Left ventricle myocardium inferior (tissue), 1 donor: Measurements from ENCODE around the gene SGF29. TPM values are rescaled to one million over a fixed set of nuclear protein-coding genes. Genes with fewer than 3 reads are reported as not detected.
"Not testable (repeated sequence)": the region's sequence is repeated elsewhere in the genome, so short reads cannot be mapped to it uniquely, and the experiment has no call there.

Source experiments
- DNase-seq: peaks from one replicate; pipeline ENCODE4 v3.0.0-alpha.2; 2020
- H3K27ac ChIP-seq: fragments of 200-600 bp; replicated peaks from 2 replicates; pipeline ENCODE4 v1.8.0; 2021
- H3K27me3 ChIP-seq: fragments of 200-600 bp; 2 replicates; pipeline ENCODE4 v1.8.0; 2021; ENCODE audit warnings: low read depth
- H3K36me3 ChIP-seq: fragments of 200-600 bp; 2 replicates; pipeline ENCODE4 v1.8.0; 2021
- H3K4me1 ChIP-seq: fragments of 200-600 bp; 2 replicates; pipeline ENCODE4 v1.8.0; 2021
- H3K4me3 ChIP-seq: fragments of 200-600 bp; 2 replicates; pipeline ENCODE4 v1.8.0; 2021; ENCODE audit warnings: mild to moderate bottlenecking, moderate library complexity
- H3K9me3 ChIP-seq: fragments of 200-600 bp; replicated peaks from 2 replicates; pipeline ENCODE4 v1.8.0; 2021
- CTCF ChIP-seq: fragments of 200-600 bp; IDR thresholded peaks from 2 replicates; pipeline ENCODE4 v1.8.0; 2021; ENCODE audit warnings: antibody characterized with exemption, mild to moderate bottlenecking, borderline replicate concordance
- intact Hi-C: fragments of 100-400 bp; cut with micrococcal nuclease; formaldehyde crosslinking; loops from one replicate; pipeline ENCODE4 v1.11.0; 2022
- total RNA-seq: library from RNA; stranded (reverse); fragmentation: NEBNext Ultra II Directional; extraction: Animal tissue kit (Norgen Biotek cat#: 25700); gene quantifications from one replicate; pipeline ENCODE4 v1.2.1, GENCODE V29; 2021
- donor health status: DM: no; HTN: yes; CAD: no; lungs with severe emphysema.

SGF29 gene
- total RNA-seq, 1 donor from 2014 or later, result 16.5 TPM

GRCh38 chr16:28615486-28616223 lies 61.9 kb downstream of the SGF29 start:
- H3K9me3 ChIP-seq, H3K36me3 ChIP-seq, H3K4me3 ChIP-seq, H3K4me1 ChIP-seq, intact Hi-C loops, H3K27ac ChIP-seq, H3K27me3 ChIP-seq: not testable (repeated sequence)
- TF ChIP-seq CTCF, result peak; percentile 81
- DNase-seq, result peak; percentile 64

GRCh38 chr16:28616224-28616577 lies 62.5 kb downstream of the SGF29 start:
- intact Hi-C loops, H3K27ac ChIP-seq, H3K36me3 ChIP-seq, H3K4me3 ChIP-seq, H3K4me1 ChIP-seq, H3K9me3 ChIP-seq, H3K27me3 ChIP-seq, DNase-seq: not testable (repeated sequence)

- Histone ChIP-seq H3K27me3 (no peaks in the 10 kb centered on the region), H3K4me3 (no peak overlapping the region), H3K36me3 (peaks cover 7% of the 10 kb centered on the region), H3K27ac (no peak overlapping the region), H3K4me1 (no peaks in the 10 kb centered on the region), H3K9me3 (no peaks in the 10 kb centered on the region)
- no peak for DNase-seq
- TF ChIP-seq CTCF, result no peak
- intact Hi-C loops, result no loop called here
Measured at GRCh38 chr16:28616636-28617035, 62.9 kb downstream of the SGF29 start.

GRCh38 chr16:28617874-28618273 lies 64.2 kb downstream of the SGF29 start:
- no peak for TF ChIP-seq CTCF
- DNase-seq, result no peak
- no peak overlapping the region for H3K27ac ChIP-seq
- H3K9me3 ChIP-seq, result no peaks in the 10 kb centered on the region
- H3K36me3 ChIP-seq, result peaks cover 7% of the 10 kb centered on the region
- peaks cover 5% of the 10 kb centered on the region for H3K4me1 ChIP-seq
- intact Hi-C loops, result no loop called here
- peaks cover under 1% of the 10 kb centered on the region for H3K27me3 ChIP-seq
- H3K4me3 ChIP-seq, result no peak overlapping the region

GRCh38 chr16:28620316-28620715 lies 66.6 kb downstream of the SGF29 start:
- DNase-seq, H3K27ac ChIP-seq, H3K9me3 ChIP-seq, H3K4me3 ChIP-seq, intact Hi-C loops, H3K36me3 ChIP-seq: not testable (repeated sequence)
- H3K27me3 ChIP-seq, result peaks cover 11% of the 10 kb centered on the region
- peaks cover 12% of the 10 kb centered on the region for H3K4me1 ChIP-seq

- peaks cover 11% of the 10 kb centered on the region for H3K27me3 ChIP-seq
- intact Hi-C loops, result no loop called here
Measured at GRCh38 chr16:28621481-28622155, 67.9 kb downstream of the SGF29 start.

GRCh38 chr16:28622532-28623171 lies 68.9 kb downstream of the SGF29 start:
- H3K27ac ChIP-seq, result peak overlapping the region; percentile 69
- DNase-seq, intact Hi-C loops, H3K9me3 ChIP-seq, H3K36me3 ChIP-seq: not testable (repeated sequence)
- peaks cover 11% of the 10 kb centered on the region for H3K27me3 ChIP-seq
- peak overlapping the region; percentile 68 for H3K4me3 ChIP-seq
- peaks cover 12% of the 10 kb centered on the region for H3K4me1 ChIP-seq

More at GRCh38 chr16:28621481-28622155, 67.9 kb downstream of the SGF29 start:
- Histone ChIP-seq H3K4me3 (no peak overlapping the region), H3K36me3 (peaks cover 7% of the 10 kb centered on the region), H3K9me3 (no peaks in the 10 kb centered on the region), H3K27ac (no peak overlapping the region), H3K4me1 (peaks cover 12% of the 10 kb centered on the region)
- no peak for DNase-seq
- no peak for TF ChIP-seq CTCF
